H1 (cell line): Measurements from ENCODE around the gene SLC1A3. TPM values are rescaled to one million over a fixed set of nuclear protein-coding genes. Genes with fewer than 3 reads are reported as not detected.

Source experiments
- CTCF ChIA-PET: fragments of 300-600 bp; sonication (Branson Sonifier 250); formaldehyde crosslinking; loops from one replicate; lab custom pipeline; 2021; ENCODE audit not compliant: partially characterized antibody; lab: Charles Lee
- POLR2A ChIA-PET: fragments of 300-600 bp; sonication (Branson Sonifier 250); formaldehyde crosslinking; loops from one replicate; lab custom pipeline; 2021; ENCODE audit warnings: inconsistent platforms; ENCODE audit not compliant: partially characterized antibody; lab: Charles Lee
- DNase-seq, 2 experiments: peaks; one replicate each; pipeline versions ENCODE4 v3.0.0 to v3.0.0-alpha.2; 2010 to 2022; ENCODE audit warnings: low spot score in 2 of 2, low read depth in 1 of 2, mixed read lengths in 1 of 2
- FAIRE-seq: peaks from 2 replicates; lab custom pipeline; 2011; peaks lifted over from hg19 to GRCh38; lab: Jason Lieb, UNC
- H2AFZ ChIP-seq: 2 replicates; pipeline ENCODE4 v1.8.1; 2012; ENCODE audit warnings: low read length, inconsistent platforms
- H2AK5ac ChIP-seq: 2 replicates; pipeline ENCODE4 v1.6.1; 2013; ENCODE audit warnings: low read depth, low read length
- H2BK120ac ChIP-seq: replicated peaks from 2 replicates; pipeline ENCODE3; 2013; ENCODE audit warnings: low read depth, low read length, inconsistent platforms
- H2BK12ac ChIP-seq: 2 replicates; pipeline ENCODE4 v1.6.1; 2013; ENCODE audit warnings: low read depth, low read length
- H2BK15ac ChIP-seq: 2 replicates; pipeline ENCODE4 v1.6.1; 2013; ENCODE audit warnings: low read length
- H2BK20ac ChIP-seq: 2 replicates; pipeline ENCODE4 v1.6.1; 2013; ENCODE audit warnings: low read length
- H2BK5ac ChIP-seq: 2 replicates; pipeline ENCODE4 v1.6.1; 2013; ENCODE audit warnings: low read depth, low read length
- H3K14ac ChIP-seq: 2 replicates; pipeline ENCODE4 v1.6.1; 2013; ENCODE audit warnings: inconsistent platforms; ENCODE audit not compliant: insufficient read length
- H3K18ac ChIP-seq: 2 replicates; pipeline ENCODE4 v1.6.1; 2013; ENCODE audit warnings: low read length; ENCODE audit errors: extremely low read depth
- H3K23ac ChIP-seq: 2 replicates; pipeline ENCODE4 v1.6.1; 2013; ENCODE audit warnings: inconsistent platforms; ENCODE audit not compliant: insufficient read length
- H3K23me2 ChIP-seq: 2 replicates; pipeline ENCODE4 v1.6.1; 2013; ENCODE audit warnings: low read depth, low read length
- H3K27ac ChIP-seq: 2 replicates; pipeline ENCODE4 v1.6.1; 2011; ENCODE audit warnings: low read depth, low read length, inconsistent platforms
- H3K27me3 ChIP-seq, 4 experiments: replicated peaks in 1 of 4; 1 replicate in 1 of 4; 2 replicates in 3 of 4; pipeline versions ENCODE4 v1.6.1 to v1.8.1; 2011 to 2013; ENCODE audit warnings: low read length in 3 of 4, mild to moderate bottlenecking in 3 of 4, inconsistent platforms in 2 of 4, mixed read lengths in 2 of 4, moderate library complexity in 1 of 4; ENCODE audit not compliant: control insufficient read depth in 3 of 4, insufficient read depth in 3 of 4; ENCODE audit errors: extremely low read depth in 1 of 4
- H3K36me3 ChIP-seq, 4 experiments: 2 replicates each; pipeline versions ENCODE4 v1.6.1 to v1.8.1; 2011 to 2013; ENCODE audit warnings: mild to moderate bottlenecking in 4 of 4, low read length in 3 of 4, moderate library complexity in 2 of 4, control low read depth in 1 of 4, inconsistent platforms in 1 of 4; ENCODE audit not compliant: insufficient read depth in 4 of 4, control insufficient read depth in 2 of 4
- H3K4ac ChIP-seq: replicated peaks from 2 replicates; pipeline ENCODE3; 2013; ENCODE audit warnings: low read length, low read depth, mixed read lengths, inconsistent platforms; ENCODE audit not compliant: insufficient read length
- H3K4me1 ChIP-seq, 4 experiments: replicated peaks in 1 of 4; 1 replicate in 1 of 4; 2 replicates in 3 of 4; pipeline versions ENCODE4 v1.6.1 to v1.8.1; 2011 to 2013; ENCODE audit warnings: low read length in 3 of 4, inconsistent platforms in 2 of 4, mixed read lengths in 1 of 4; ENCODE audit not compliant: insufficient read depth in 4 of 4, control insufficient read depth in 3 of 4
- H3K4me2 ChIP-seq, 2 experiments: 2 replicates each; pipeline versions ENCODE4 v1.6.1 to v1.8.1; 2011 to 2013; ENCODE audit warnings: low read depth in 2 of 2, low read length in 2 of 2, control low read depth in 1 of 2, inconsistent platforms in 1 of 2, mild to moderate bottlenecking in 1 of 2; ENCODE audit not compliant: insufficient read depth in 1 of 2
- H3K4me3 ChIP-seq, 4 experiments: fragments of 200-600, 300-600 bp in 1 of 4; sonication (generic), shearing (Covaris generic), sonication (Bioruptor Twin) in 1 of 4; 2 replicates each; pipeline versions ENCODE4 v1.5.1 to v1.8.1; 2011 to 2016; ENCODE audit warnings: low read length in 4 of 4, low read depth in 3 of 4, control low read depth in 2 of 4, inconsistent platforms in 2 of 4, mild to moderate bottlenecking in 2 of 4, mixed read lengths in 1 of 4, moderate library complexity in 1 of 4; ENCODE audit not compliant: insufficient read depth in 2 of 4; ENCODE audit errors: extremely low read depth in 1 of 4
- H3K56ac ChIP-seq: replicated peaks from 2 replicates; pipeline ENCODE3; 2013; ENCODE audit warnings: low read depth, mild to moderate bottlenecking, mixed read lengths, low read length, inconsistent platforms; ENCODE audit not compliant: insufficient read length
- H3K79me1 ChIP-seq: 2 replicates; pipeline ENCODE4 v1.6.1; 2013; ENCODE audit warnings: low read depth, low read length, control low read depth
- H3K79me2 ChIP-seq, 2 experiments: 2 replicates each; pipeline versions ENCODE4 v1.6.1 to v1.8.1; 2012 to 2013; ENCODE audit warnings: low read length in 2 of 2, mild to moderate bottlenecking in 2 of 2, inconsistent platforms in 1 of 2; ENCODE audit not compliant: insufficient read depth in 2 of 2, control insufficient read depth in 1 of 2
- H3K9ac ChIP-seq, 4 experiments: replicated peaks in 1 of 4; 1 replicate in 1 of 4; 2 replicates in 3 of 4; pipeline versions ENCODE4 v1.6.1 to v1.8.1; 2011 to 2013; ENCODE audit warnings: low read depth in 3 of 4, low read length in 3 of 4, control low read depth in 2 of 4, mild to moderate bottlenecking in 2 of 4, moderate library complexity in 2 of 4, inconsistent platforms in 1 of 4; ENCODE audit errors: extremely low read depth in 1 of 4
- H3K9me3 ChIP-seq, 2 experiments: 2 replicates each; pipeline versions ENCODE4 v1.6.1 to v1.8.1; 2012 to 2013; ENCODE audit warnings: mild to moderate bottlenecking in 2 of 2, moderate library complexity in 2 of 2, control low read depth in 1 of 2, inconsistent platforms in 1 of 2, low read depth in 1 of 2, low read length in 1 of 2, mixed read lengths in 1 of 2; ENCODE audit not compliant: insufficient read depth in 2 of 2
- H4K20me1 ChIP-seq, 2 experiments: replicated peaks in 1 of 2; 2 replicates each; pipeline versions ENCODE3 to v1.8.1; 2011 to 2013; ENCODE audit warnings: inconsistent platforms in 2 of 2, low read length in 2 of 2, mild to moderate bottlenecking in 1 of 2; ENCODE audit not compliant: insufficient read depth in 2 of 2, control insufficient read depth in 1 of 2
- H4K5ac ChIP-seq: 2 replicates; pipeline ENCODE4 v1.6.1; 2013; ENCODE audit warnings: low read length, low read depth, mixed read lengths, inconsistent platforms; ENCODE audit not compliant: insufficient read length
- H4K8ac ChIP-seq: 2 replicates; pipeline ENCODE4 v1.8.0; 2013; ENCODE audit warnings: mild to moderate bottlenecking, moderate library complexity, low read length, inconsistent platforms; ENCODE audit not compliant: insufficient read depth; ENCODE audit errors: extremely low read depth
- H4K91ac ChIP-seq: replicated peaks from 2 replicates; pipeline ENCODE3; 2013; ENCODE audit warnings: low read length, mixed read lengths, inconsistent platforms; ENCODE audit not compliant: insufficient read length
- BRCA1 ChIP-seq: IDR thresholded peaks from 2 replicates; pipeline ENCODE4 v1.6.1; 2012; ENCODE audit warnings: low read depth, low read length, improper control_type of control experiment
- CTCF ChIP-seq, 3 experiments: IDR thresholded peaks; 1 replicate in 2 of 3; 2 replicates in 1 of 3; pipeline versions ENCODE4 v1.5.1 to v1.6.1; 2011; ENCODE audit warnings: low read length in 3 of 3, mild to moderate bottlenecking in 3 of 3, inconsistent platforms in 2 of 3, low read depth in 1 of 3, moderate library complexity in 1 of 3; ENCODE audit not compliant: insufficient read depth in 1 of 3; ENCODE audit errors: control extremely low read depth in 1 of 3
- EZH2 ChIP-seq: fragments of 200-600 bp; sonication (generic); IDR thresholded peaks from 2 replicates; pipeline ENCODE4 v1.7.1; 2012; ENCODE audit warnings: low read depth, mild to moderate bottlenecking, moderate library complexity, low read length, inconsistent platforms; ENCODE audit not compliant: severe bottlenecking
- MAX ChIP-seq: IDR thresholded peaks from 2 replicates; pipeline ENCODE4 v1.6.1; 2012; ENCODE audit warnings: inconsistent platforms
- PHF8 ChIP-seq: fragments of 200-600 bp; sonication (generic); conservative IDR thresholded peaks from 2 replicates; pipeline ENCODE4 v1.7.1; 2012; ENCODE audit warnings: low read depth, mild to moderate bottlenecking, inconsistent platforms, low read length, moderate library complexity
- POLR2A ChIP-seq, 2 experiments: IDR thresholded peaks; 1 replicate in 1 of 2; 2 replicates in 1 of 2; pipeline ENCODE4 v1.6.1; 2011; ENCODE audit warnings: low read depth in 2 of 2, low read length in 2 of 2, mild to moderate bottlenecking in 2 of 2; ENCODE audit errors: control extremely low read depth in 1 of 2
- RFX5 ChIP-seq: IDR thresholded peaks from 2 replicates; pipeline ENCODE4 v1.6.1; 2011; ENCODE audit warnings: low read depth, low read length, improper control_type of control experiment, borderline replicate concordance
- SAP30 ChIP-seq: fragments of 300-600 bp; sonication (generic); IDR thresholded peaks from 2 replicates; pipeline ENCODE4 v1.7.1; 2012; ENCODE audit warnings: low read length, moderate library complexity, mild to moderate bottlenecking, inconsistent platforms; ENCODE audit not compliant: insufficient read depth, insufficient replicate concordance
- SIX5 ChIP-seq: IDR thresholded peaks from 2 replicates; pipeline ENCODE4 v1.6.1; 2011; ENCODE audit warnings: mild to moderate bottlenecking, low read depth, low read length
- SP4 ChIP-seq: IDR thresholded peaks from 2 replicates; pipeline ENCODE4 v1.6.1; 2012; ENCODE audit warnings: low read length, inconsistent platforms
- USF2 ChIP-seq: IDR thresholded peaks from 2 replicates; pipeline ENCODE4 v1.6.1; 2011; ENCODE audit warnings: low read length, improper control_type of control experiment
- WGBS, 2 experiments: shearing (Covaris generic) in 1 of 2; methylation state at CpG; one replicate each; pipeline versions ENCODE4 v1.1.6 to v1.1.7; 2013 to 2015; ENCODE audit warnings: low lambda C conversion rate in 2 of 2, mixed read lengths in 2 of 2, inconsistent platforms in 1 of 2, low coverage in 1 of 2, missing lambda C conversion rate in 1 of 2; ENCODE audit not compliant: insufficient replicate concordance in 2 of 2, insufficient coverage in 1 of 2, insufficient read length in 1 of 2; ENCODE audit errors: extremely low coverage in 1 of 2, missing lambda C conversion rate in 1 of 2; 5-methylcytosine and 5-hydroxymethylcytosine counted together
- polyA plus RNA-seq, 7 experiments: library from polyadenylated mRNA; depleted of rRNA in 3 of 7; stranded (reverse) in 5 of 7; unstranded in 2 of 7; fragments of >200 nt in 5 of 7; fragments of 200-250 nt in 2 of 7; gene quantifications; 1 replicate in 5 of 7; 2 replicates in 1 of 7; 4 replicates in 1 of 7; pipeline versions ENCODE4 v1.2.1 to v1.2.3, GENCODE V29; 2011 to 2013; ENCODE audit warnings: missing spikeins in 2 of 7, mixed read lengths in 2 of 7
- total RNA-seq: library from RNA; stranded (reverse); fragmentation: NEBNext Ultra II Directional; extraction: Animal tissue kit (Norgen Biotek cat#: 25700); gene quantifications from 2 replicates; pipeline ENCODE4 v1.2.1, GENCODE V29; 2021

SLC1A3 gene
- total and polyA plus RNA-seq, 2 of the 8 experiments (the other 6 are each of a cell fraction or from before 2014, with no cell fraction given): 26.7 to 35.3 TPM

- H3K4me1 ChIP-seq: no peaks in the 10 kb centered on the region
- H2BK120ac ChIP-seq: no peak overlapping the region
- WGBS, 2 experiments: 91% methylated on average over 3 of the region's 3 CpGs; no CpG with 5 or more reads in 1 of the 2 experiments
- H2BK15ac ChIP-seq: no peak overlapping the region
- H2BK12ac ChIP-seq: no peak overlapping the region
- no peak overlapping the region for H4K8ac ChIP-seq
- ChIA-PET POLR2A (no interaction called here), CTCF (interaction anchor here (0.6 to 1.9 kb wide), 3 partner anchors 8 to 613 kb away, joined by 3 to 7 read pairs (median 4); no protein-coding TSS in a partner anchor)
- no peak overlapping the region for H2BK5ac ChIP-seq
- DNase-seq (no peak), FAIRE-seq (no peak)
- H3K9me3 ChIP-seq: no peaks in the 10 kb centered on the region
- no peak overlapping the region for H3K4me3 ChIP-seq
- H4K20me1 ChIP-seq: no peaks in the 10 kb centered on the region
- no peak overlapping the region for H4K5ac ChIP-seq
- no peaks in the 10 kb centered on the region for H3K27me3 ChIP-seq
- H2AFZ ChIP-seq: no peak overlapping the region
- H3K4me2 ChIP-seq: no peak overlapping the region
- no peaks in the 10 kb centered on the region for H3K23me2 ChIP-seq
- no peak overlapping the region for H3K14ac ChIP-seq
- no peak overlapping the region for H3K56ac ChIP-seq
- no peak overlapping the region for H2AK5ac ChIP-seq
- no peaks in the 10 kb centered on the region for H3K79me1 ChIP-seq
- H3K9ac ChIP-seq: no peak overlapping the region
- H2BK20ac ChIP-seq: no peak overlapping the region
- no peaks in the 10 kb centered on the region for H3K36me3 ChIP-seq
- no peaks in the 10 kb centered on the region for H3K79me2 ChIP-seq
- no peak overlapping the region for H3K27ac ChIP-seq
- no peak overlapping the region for H3K4ac ChIP-seq
- H4K91ac ChIP-seq: no peak overlapping the region
- no peak overlapping the region for H3K18ac ChIP-seq
- no peak overlapping the region for H3K23ac ChIP-seq
- no peak for TF ChIP-seq MAX
- no peak for TF ChIP-seq CTCF (IDR thresholded peaks at IDR 0.05; ENCODE audit: control extremely low read depth in 1 of 3, insufficient read depth in 1 of 3, low read depth in 1 of 3, low read length in 3 of 3)
- no peak for TF ChIP-seq EZH2
- TF ChIP-seq USF2: no peak
- TF ChIP-seq SIX5: no peak
- TF ChIP-seq PHF8: no peak
- no peak for TF ChIP-seq BRCA1
- no peak for TF ChIP-seq SAP30
- TF ChIP-seq RFX5: no peak
- no peak for TF ChIP-seq SP4
- TF ChIP-seq POLR2A (IDR thresholded peaks at IDR 0.05; ENCODE audit: control extremely low read depth in 1 of 2, low read depth in 2 of 2, low read length in 2 of 2): no peak
These were observed 44.8 kb upstream of the SLC1A3 start for GRCh38 chr5:36561601-36562000.
